GM18499 (cell line): ENCODE data around the gene USP19.

ENCODE experiments used
- ATAC-seq: cut with Tn5 transposase; IDR thresholded peaks from one replicate; pipeline ENCODE4 v1.9.1; 2021; ENCODE audit warnings: moderate number of reproducible peaks; ENCODE audit not compliant: insufficient read depth, unreplicated experiment

Gene USP19

DNA sequence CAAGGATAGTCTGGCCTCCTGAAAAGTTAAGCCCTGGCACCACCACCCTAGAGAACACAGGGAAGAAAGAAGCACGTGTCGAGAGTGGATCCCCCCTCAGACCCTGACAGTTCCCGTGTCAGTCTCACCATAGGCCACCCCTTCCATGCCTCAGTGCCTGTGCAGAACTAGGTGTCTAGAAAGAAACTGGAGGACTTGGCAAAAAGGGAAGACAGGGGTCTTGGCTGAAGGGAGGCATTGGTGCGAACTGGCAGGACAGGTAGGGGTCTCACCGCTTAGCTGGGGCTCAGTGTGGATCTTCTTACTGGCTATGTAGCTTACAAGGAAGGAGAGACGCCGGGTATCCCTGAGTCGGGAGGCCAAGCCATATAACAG is 16.6 kb downstream of the USP19 start:
- ATAC-seq = no peak

GRCh38 chr3:49100046-49100615 is 20.5 kb downstream of the USP19 start:
- no peak for ATAC-seq

- ATAC-seq = no peak
Observed at GRCh38 chr3:49098910-49099630, 21.6 kb downstream of the USP19 start.

GRCh38 chr3:49098429-49098828 is 22.2 kb downstream of the USP19 start:
- no peak for ATAC-seq

- peak; percentile 66 for ATAC-seq
Observed at GRCh38 chr3:49093853-49094767, 26.5 kb downstream of the USP19 start, which contains the start of gene QRICH1. QRICH1 (minus strand) TSS chr3:49094071; CDS start chr3:49077017, 17,054 bp downstream.

DNA sequence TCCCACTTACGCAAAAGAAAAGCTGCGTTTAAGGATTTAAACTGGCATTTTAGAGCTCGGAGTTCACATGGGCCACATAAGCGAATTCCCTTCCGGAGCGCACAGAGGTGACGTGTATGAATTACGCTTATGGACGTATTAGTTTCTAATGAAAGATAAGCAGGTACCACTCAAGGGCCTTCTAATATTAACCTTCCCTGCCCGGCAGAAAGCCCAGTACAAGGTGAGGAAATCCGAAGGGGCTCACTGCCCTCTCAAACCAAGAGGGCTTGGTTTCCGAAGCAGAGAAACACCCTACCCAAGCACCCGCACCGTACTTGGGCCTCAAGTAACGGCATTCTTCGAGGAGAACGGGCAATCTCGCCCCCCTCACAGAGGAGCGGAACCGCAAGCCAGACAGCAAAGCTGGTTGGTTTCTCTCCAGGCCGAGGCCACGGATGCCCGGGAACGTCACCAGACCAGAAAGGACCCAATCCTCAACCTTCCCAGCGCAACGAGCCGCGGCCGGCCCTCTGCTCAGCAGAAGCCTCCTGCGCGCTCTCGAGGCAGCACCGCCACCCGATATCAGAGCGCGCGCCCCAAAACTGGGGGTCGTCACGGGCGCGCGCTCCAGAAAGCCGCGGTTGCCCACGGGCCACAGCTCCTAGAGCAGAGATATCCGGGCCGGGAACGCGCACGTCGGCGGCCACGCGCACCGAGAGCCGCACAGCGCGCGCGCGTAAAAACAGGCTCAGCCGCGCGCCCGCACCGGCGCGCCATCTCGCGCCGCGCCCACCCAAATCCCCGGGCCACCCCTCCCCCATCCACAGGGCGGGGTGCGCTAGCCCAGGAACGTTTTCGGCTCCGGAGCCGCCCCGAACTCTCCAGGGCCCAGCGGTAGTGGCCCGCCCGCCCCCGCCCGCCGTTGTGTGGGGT is 27.4 kb downstream of the USP19 start:
- ATAC-seq = peak; percentile 21

DNA sequence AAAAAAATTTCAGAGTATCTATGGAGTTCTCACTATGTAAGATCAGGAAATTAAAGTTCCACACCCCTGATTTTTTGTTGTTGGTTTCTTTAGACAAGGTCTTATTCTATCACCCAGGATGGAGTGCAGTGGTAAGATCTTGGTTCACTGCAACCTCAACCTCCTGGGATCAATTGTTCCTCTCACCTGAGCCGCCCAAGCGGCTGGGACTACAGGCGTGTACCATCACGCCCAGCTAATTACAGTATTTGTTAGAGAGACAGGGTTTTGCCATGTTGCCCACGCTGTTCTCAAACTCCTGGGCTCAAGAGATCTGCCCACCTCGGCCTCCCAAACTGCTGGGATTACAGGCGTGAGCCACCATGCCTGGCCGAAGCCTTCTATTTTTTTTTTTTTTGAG is 39.2 kb downstream of the USP19 start:
- no peak for ATAC-seq

GRCh38 chr3:49079270-49079669 is 41.4 kb downstream of the USP19 start:
- ATAC-seq = no peak

GRCh38 chr3:49076646-49077045 is 44.0 kb downstream of the USP19 start:
- ATAC-seq = no peak

- no peak for ATAC-seq
Observed at GRCh38 chr3:49076116-49076515, 44.5 kb downstream of the USP19 start.
